Gastrocnemius medialis (tissue), 4 donors: ENCODE results near the gene SH2D1B.

Experiments used
- CTCF ChIP-seq, 5 experiments: fragments of 450-650 bp in 3 of 5; fragments of 200-600 bp in 2 of 5; sonication (generic) in 2 of 5; IDR thresholded peaks in 4 of 5; conservative IDR thresholded peaks in 1 of 5; 1 replicate in 4 of 5; 2 replicates in 1 of 5; pipeline ENCODE4 v1.5.1; 2016 to 2019; ENCODE audit warnings: antibody characterized with exemption in 5 of 5, mild to moderate bottlenecking in 3 of 5, moderate library complexity in 3 of 5
- POLR2A ChIP-seq, 2 donors: fragments of 450-650 bp; IDR thresholded peaks; one replicate each; pipeline ENCODE4 v1.6.1; 2017; ENCODE audit warnings: antibody characterized with exemption in 2 of 2, mild to moderate bottlenecking in 2 of 2, moderate library complexity in 2 of 2

GRCh38 chr1:162347281-162347680, 64.7 kb downstream of the SH2D1B start:
- no peak for TF ChIP-seq CTCF (IDR thresholded peaks at IDR 0.05 in 4 of 5, conservative IDR thresholded peaks at IDR 0.05 in 1 of 5)
- no peak for TF ChIP-seq POLR2A (IDR thresholded peaks at IDR 0.05)
